ENCODE data around the gene CRNKL1.

CRNKL1 gene

DNA sequence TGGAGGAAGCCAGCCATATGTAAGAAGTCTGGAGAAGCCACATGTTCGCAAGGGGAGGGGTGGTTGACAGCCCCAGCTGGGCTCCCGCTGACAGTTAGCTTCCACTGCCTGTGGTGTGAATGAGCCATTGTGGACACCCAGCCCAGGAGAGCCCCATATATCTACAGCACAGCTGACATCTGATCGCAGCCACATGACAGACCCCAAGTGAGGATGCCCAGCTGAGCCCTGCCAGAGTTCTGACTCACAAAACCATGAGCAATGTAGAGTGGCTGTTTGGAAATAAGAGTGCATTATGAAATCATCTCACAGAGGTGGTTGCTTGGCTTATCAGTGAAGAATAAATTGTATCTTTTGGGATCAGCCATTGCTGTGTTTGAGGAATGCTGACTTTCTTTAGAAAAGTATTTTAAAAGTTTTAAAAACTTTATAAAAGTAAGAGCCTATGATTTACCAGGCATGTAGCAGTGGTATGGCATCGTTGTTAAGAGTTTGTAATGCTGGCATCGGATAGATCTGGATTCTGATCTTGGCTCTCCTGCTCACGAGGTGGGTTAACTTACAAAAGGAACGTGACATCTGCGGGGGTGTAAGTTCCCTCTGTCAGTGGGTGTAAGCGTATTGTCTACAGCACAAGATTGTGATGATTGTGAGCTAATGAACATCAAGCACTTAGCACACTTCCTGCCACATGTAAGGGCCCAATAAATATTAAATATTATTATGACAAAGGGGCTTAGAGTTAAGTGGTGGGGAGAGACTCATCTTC is 24.2 kb upstream of the CRNKL1 start:
- no peak for TF ChIP-seq CTCF (IDR thresholded peaks at IDR 0.05; ENCODE audit: low read depth, low read length)
- DNase-seq (ENCODE audit: extremely low read depth, low read depth), result no peak

- no peak for DNase-seq (ENCODE audit: extremely low read depth, low read depth)
- no peak for TF ChIP-seq CTCF (IDR thresholded peaks at IDR 0.05; ENCODE audit: low read depth, low read length)
These were observed 22.8 kb upstream of the CRNKL1 start for GRCh38 chr20:20075032-20075431.

- TF ChIP-seq CTCF (IDR thresholded peaks at IDR 0.05; ENCODE audit: low read depth, low read length), result no peak
These were observed 21.6 kb upstream of the CRNKL1 start for GRCh38 chr20:20073801-20074371.

DNA sequence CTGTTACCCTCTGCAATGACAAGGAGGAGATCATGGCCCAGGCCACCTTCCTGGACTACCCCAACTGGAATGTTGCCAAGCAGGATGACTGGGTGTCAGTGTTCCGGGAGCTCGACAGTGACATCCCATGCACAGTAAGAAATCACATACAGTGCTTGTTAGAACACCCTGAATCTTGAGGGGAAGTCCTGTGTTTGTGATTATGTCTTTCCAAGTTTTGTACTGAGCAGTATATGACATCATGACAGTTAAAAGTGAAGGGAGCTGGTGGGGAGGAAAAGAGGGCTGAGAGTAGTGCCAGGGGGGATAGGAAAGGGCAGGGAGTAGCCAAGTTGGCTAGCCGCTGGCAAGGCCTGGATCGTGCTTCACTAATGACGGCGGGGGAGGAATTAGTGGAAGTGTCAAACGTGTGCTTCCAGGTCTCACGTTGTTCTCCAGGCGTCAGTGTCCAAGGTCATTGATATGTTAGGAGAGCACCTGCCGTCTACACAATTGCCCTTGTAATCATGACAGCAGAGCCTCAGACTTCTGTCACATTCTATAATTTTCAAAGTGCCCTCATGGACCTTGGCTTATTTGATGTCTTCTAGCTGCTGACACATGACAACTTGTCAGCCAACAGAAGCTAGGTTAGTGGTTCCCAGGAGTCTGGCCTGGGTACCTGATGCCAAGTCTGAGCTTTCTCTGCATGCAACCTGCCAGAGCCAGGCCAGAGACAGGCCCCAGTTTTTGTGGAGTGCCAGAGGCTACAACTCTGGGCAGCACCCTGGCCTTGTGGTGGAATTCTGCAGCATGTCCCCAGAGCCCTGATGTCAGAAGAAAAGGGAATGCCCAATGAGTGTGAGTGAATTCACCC is 18.8 kb upstream of the CRNKL1 start:
- no peak for DNase-seq (ENCODE audit: extremely low read depth, low read depth)
- TF ChIP-seq CTCF (IDR thresholded peaks at IDR 0.05; ENCODE audit: low read depth, low read length), result no peak

More at GRCh38 chr20:20073801-20074371, 21.6 kb upstream of the CRNKL1 start:
- no peak for DNase-seq (ENCODE audit: extremely low read depth, low read depth)

GRCh38 chr20:20065361-20065760 is 13.1 kb upstream of the CRNKL1 start:
- TF ChIP-seq CTCF (IDR thresholded peaks at IDR 0.05; ENCODE audit: low read depth, low read length), result no peak
- no peak for DNase-seq (ENCODE audit: extremely low read depth, low read depth)

DNA sequence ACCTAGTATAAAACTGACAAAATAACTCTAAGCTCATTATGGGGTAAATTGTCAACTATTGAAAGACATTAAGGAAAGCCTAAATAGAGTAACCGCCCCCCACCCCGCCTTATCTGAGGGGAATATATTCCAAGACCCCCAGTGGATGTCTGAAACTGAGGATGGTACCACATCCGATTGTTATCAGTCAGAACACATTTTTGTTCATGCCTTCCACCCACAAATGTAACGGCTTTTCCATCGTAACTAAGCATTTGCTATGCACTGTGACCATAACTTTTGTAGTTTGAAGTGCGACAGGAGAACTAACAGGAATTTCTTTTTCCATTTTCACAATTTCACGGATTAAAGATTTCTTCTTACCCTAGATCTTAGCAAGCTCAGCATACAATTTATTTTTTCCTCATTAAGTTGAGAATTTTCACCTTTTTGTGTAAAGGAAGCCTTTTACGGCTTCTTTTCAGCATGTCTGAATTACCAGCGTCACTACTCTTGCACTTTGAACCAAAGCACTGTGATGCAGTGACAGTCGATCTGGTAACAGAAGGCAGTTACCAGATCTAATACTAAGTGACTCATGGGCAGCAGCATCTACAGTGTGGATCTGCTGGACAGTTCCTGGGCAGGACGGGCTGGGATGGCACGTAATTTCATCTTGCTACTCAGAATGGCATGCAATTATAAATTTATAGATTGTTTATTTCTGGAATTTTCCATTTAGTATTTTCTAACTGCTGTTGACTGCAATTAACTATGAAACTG is 11.9 kb upstream of the CRNKL1 start:
- no peak for TF ChIP-seq CTCF (IDR thresholded peaks at IDR 0.05; ENCODE audit: low read depth, low read length)
- no peak for DNase-seq (ENCODE audit: extremely low read depth, low read depth)
